T-helper 17 cell (primary cell): Measurements from ENCODE around the gene EZH2. TPM values are rescaled to one million over a fixed set of nuclear protein-coding genes. Genes with fewer than 3 reads are reported as not detected.

Experiments
- ATAC-seq: fragments of 150-1000 bp; cut with Tn5 transposase; 2 replicates; pipeline ENCODE4 v1.10.0; 2021; ENCODE audit warnings: mild to moderate bottlenecking, moderate library complexity
- DNase-seq, 3 donors: peaks; one replicate each; pipeline versions ENCODE4 v3.0.0 to v3.0.0-alpha.2; 2020 to 2021
- H3K9me3 ChIP-seq: one replicate; pipeline ENCODE4 v1.7.0; 2013; ENCODE audit warnings: low read length, mild to moderate bottlenecking; ENCODE audit not compliant: control insufficient read depth, poor library complexity, severe bottlenecking
- H3K27ac Mint-ChIP-seq: one replicate; pipeline ENCODE4 v1.8.0; 2022; ENCODE audit warnings: mild to moderate bottlenecking, moderate library complexity, mixed read lengths
- H3K27me3 Mint-ChIP-seq: one replicate; pipeline ENCODE4 v1.8.0; 2022; ENCODE audit warnings: mixed read lengths
- H3K36me3 Mint-ChIP-seq: one replicate; pipeline ENCODE4 v1.8.0; 2022; ENCODE audit warnings: low read depth, mixed read lengths
- H3K4me1 Mint-ChIP-seq: one replicate; pipeline ENCODE4 v1.8.0; 2022; ENCODE audit warnings: mild to moderate bottlenecking, mixed read lengths
- H3K4me3 Mint-ChIP-seq: one replicate; pipeline ENCODE4 v1.8.0; 2022; ENCODE audit warnings: mild to moderate bottlenecking, moderate library complexity, mixed read lengths
- total RNA-seq, 4 donors: library from RNA in 2 of 4; stranded (reverse) in 2 of 4; gene quantifications; one replicate each; pipeline ENCODE4 v1.2.3 and lab custom pipeline; 2022 to 2026

Gene EZH2
- total RNA-seq, 2 donors from 2014 or later = 38.4 to 43.7 TPM

DNA sequence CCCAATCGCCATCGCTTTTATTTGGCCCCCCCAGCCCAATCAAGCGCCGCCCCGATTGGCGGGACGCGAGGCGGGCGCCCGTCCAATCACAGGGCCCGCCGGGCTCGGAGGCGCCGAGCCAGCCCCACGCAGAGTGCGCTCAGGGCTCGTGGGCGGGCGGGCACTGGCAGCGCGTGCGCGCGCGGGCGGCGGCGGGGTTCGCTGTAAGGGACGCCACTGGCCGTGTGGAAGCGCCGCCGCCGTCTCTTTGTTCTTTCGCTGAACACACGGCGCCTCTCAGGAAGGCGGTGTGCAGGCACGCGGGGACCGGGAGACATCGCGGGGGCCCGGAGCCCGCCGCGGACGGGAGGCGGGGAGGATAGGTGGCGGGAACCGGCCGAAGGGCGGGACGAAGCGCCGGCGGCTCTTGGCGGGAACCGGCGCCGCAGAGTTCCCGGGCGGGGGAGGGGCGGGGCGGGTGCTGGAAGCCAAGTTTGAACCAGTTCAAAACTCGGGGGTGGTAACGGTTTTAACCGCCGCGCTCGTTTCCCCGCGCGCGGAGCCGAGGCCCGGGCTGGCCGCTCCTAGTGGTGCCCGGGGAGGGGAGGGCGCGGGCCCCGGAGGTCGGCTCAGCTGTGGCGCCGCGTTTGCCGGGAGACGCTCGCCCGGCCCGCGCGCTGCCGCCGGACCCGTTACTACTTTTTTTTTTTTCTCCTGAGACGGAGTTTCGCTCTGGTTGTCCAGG is 370 bp upstream of the EZH2 start:
- ATAC-seq (peak; percentile 89), DNase-seq (peak; percentile 91 to 95 (median 94))
- no peaks in the 10 kb centered on the region for H3K27me3 Mint-ChIP-seq
- H3K4me1 Mint-ChIP-seq = peaks cover 12% of the 10 kb centered on the region
- H3K27ac Mint-ChIP-seq = peak overlapping the region; percentile 72
- H3K9me3 ChIP-seq = no peaks in the 10 kb centered on the region
- H3K36me3 Mint-ChIP-seq = no peaks in the 10 kb centered on the region
- H3K4me3 Mint-ChIP-seq = peak overlapping the region; percentile 94

DNA sequence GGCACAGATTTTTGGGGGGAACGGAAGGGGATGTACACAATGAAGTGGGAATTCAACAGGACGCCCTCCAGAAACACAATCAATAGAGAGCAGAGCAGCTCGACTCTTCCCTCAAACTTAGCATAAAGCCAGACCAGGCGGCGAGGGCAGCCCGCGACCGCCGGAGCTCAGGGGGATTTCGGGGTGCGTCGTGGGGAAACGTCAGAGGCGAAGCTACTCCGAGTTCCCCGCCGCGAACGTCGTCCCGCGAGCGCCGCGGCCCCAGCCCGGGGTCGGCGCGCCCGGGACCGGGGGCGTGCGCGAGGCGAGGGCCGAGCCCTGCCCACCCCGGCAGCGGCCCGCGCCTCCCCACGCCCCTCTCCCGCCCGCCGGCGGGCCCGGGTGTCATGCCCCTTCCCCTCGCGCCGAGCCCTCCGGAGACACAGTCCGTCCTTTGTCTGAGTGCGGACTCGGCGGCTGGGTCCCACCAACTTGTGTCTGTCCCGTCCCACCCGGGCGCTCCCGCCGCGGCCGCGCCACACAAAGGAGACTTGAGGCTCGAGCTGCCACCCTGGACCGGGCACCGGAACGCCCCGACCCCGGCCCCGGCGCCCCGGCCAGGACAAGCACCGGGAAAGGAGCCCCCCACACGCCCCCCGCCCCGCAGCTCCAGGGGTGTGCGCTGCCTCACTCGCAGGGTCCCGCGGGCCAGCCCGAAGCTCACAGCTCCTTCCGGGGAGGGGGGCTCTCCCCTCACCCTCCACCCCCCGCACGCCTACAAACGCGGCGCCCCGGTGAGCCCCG is 634 bp downstream of the EZH2 start:
- Mint-ChIP-seq H3K36me3 (no peaks in the 10 kb centered on the region), H3K27ac (peak overlapping the region; percentile 94), H3K4me3 (peak overlapping the region; percentile 94), H3K4me1 (peaks cover 12% of the 10 kb centered on the region), H3K27me3 (no peaks in the 10 kb centered on the region)
- no peaks in the 10 kb centered on the region for H3K9me3 ChIP-seq
- ATAC-seq (peak; percentile 57), DNase-seq (peak; percentile 64 to 72 (median 68))

DNA sequence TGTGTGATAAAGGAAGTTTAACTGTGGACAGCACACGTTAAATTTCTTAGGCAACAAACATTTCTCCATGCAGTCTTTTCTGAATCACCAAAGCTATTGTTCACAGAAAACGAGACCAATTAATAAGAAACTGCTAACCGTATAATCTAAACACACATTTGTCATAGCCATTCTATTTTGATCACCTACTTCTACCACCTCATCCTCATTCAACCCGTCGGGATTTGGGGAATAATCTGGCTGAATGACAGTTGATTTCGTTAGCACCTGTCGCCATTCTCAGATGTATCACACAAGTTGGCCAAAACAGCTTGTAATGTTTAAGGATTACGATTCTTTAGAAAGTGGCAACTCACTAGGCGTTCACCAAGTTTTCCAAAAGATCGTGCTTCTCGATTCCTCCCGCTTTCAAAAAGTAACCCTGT is 1.2 kb downstream of the EZH2 start:
- no peaks in the 10 kb centered on the region for H3K9me3 ChIP-seq
- H3K4me1 Mint-ChIP-seq = peaks cover 14% of the 10 kb centered on the region
- H3K27ac Mint-ChIP-seq = peak overlapping the region; percentile 94
- H3K4me3 Mint-ChIP-seq = peak overlapping the region; percentile 94
- H3K27me3 Mint-ChIP-seq = no peaks in the 10 kb centered on the region
- ATAC-seq = no peak
- no peaks in the 10 kb centered on the region for H3K36me3 Mint-ChIP-seq
- no peak for DNase-seq

DNA sequence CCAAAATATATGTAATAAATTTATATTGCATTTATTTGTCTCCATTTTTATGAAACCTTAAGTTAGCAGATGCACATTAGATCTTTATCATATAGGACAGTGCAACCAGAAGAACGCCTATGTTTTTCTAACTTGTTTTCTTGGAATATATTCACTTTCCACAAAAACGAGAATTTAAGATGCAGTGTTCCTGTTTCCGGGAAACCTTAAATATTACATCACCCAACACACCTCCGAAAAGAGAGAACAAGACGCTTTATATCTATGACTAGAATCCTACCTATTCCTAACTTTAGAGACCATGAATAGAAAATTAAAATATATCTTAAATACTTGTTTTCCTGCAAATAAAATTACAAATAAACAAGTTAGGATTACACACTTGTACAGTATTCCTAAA is 1.9 kb downstream of the EZH2 start:
- DNase-seq (no peak), ATAC-seq (no peak)
- Mint-ChIP-seq H3K4me1 (peaks cover 18% of the 10 kb centered on the region), H3K27me3 (no peaks in the 10 kb centered on the region), H3K4me3 (peak overlapping the region; percentile 21), H3K36me3 (no peaks in the 10 kb centered on the region), H3K27ac (peak overlapping the region; percentile 94)
- no peaks in the 10 kb centered on the region for H3K9me3 ChIP-seq

DNA sequence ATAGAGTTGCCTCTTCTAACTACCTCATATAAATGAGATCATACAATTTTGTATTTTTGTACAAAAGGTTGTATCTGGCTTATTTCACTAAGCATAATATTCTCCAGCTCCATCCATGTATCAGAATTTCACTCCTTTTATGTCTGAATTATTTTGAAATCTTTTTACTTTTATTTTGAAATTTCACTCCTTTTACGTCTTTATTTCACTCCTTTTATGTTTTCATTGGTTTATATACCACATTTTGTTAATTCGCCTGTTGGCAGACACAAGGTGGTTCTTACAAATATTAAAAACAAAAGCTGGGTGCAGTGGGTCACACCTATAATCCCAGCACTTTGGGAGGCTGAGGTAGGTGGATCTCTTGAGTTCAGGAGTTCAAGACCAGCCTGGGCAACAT is 5.8 kb downstream of the EZH2 start:
- H3K4me1 Mint-ChIP-seq = peaks cover 19% of the 10 kb centered on the region
- no peak overlapping the region for H3K27ac Mint-ChIP-seq

DNA sequence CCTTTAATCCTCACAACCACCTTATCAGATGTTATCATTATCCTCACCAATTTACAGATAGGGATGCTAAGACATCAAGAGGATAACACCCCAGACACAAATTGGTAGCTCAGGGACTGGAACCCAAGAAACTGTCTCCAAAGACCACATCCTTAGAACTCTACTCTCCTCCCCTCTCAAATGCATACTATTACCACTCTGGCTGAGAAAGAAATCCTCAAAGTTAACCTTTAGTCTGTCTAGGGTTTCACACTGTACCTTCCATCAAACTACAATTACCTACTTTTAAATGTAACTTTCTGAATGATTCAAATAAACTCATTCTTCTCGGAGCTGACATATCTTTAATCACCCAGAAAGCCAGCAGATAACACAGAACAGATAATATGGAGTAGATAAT is 6.6 kb downstream of the EZH2 start:
- H3K27ac Mint-ChIP-seq = no peak overlapping the region
- peaks cover 24% of the 10 kb centered on the region for H3K4me1 Mint-ChIP-seq
- H3K27me3 Mint-ChIP-seq = no peaks in the 10 kb centered on the region
- ATAC-seq = peak; percentile 22
- no peaks in the 10 kb centered on the region for H3K9me3 ChIP-seq
- no peak overlapping the region for H3K4me3 Mint-ChIP-seq
- no peak for DNase-seq
- no peaks in the 10 kb centered on the region for H3K36me3 Mint-ChIP-seq

More for the DNA sequence above, 5.8 kb downstream of the EZH2 start:
- H3K9me3 ChIP-seq = no peaks in the 10 kb centered on the region
- no peak for DNase-seq
- Mint-ChIP-seq H3K27me3 (no peaks in the 10 kb centered on the region), H3K4me3 (no peak overlapping the region), H3K36me3 (no peaks in the 10 kb centered on the region)
- no peak for ATAC-seq

DNA sequence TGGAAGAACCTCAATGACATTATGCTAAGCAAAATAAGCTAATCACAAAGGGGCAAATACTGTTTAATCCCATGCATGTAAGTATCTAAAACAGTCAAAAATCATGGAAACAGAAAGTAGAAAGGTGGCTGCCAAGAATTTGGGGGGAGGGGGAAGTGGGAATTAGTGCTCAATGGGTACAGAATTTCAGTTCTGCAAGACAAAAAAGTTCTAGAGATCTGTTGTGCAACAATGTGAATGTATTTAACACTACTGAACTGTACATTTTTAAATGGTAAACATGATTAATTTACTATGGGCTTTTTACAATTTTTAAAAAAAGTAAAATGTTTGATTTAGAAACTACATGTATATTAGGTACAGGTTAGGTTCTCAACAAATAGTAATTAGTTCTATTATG is 11.9 kb downstream of the EZH2 start:
- ATAC-seq = no peak
- H3K9me3 ChIP-seq = no peaks in the 10 kb centered on the region
- no peak for DNase-seq
- no peaks in the 10 kb centered on the region for H3K36me3 Mint-ChIP-seq
- H3K27ac Mint-ChIP-seq = peak overlapping the region; percentile 70
- no peak overlapping the region for H3K4me3 Mint-ChIP-seq
- no peaks in the 10 kb centered on the region for H3K27me3 Mint-ChIP-seq
- peaks cover 13% of the 10 kb centered on the region for H3K4me1 Mint-ChIP-seq

DNA sequence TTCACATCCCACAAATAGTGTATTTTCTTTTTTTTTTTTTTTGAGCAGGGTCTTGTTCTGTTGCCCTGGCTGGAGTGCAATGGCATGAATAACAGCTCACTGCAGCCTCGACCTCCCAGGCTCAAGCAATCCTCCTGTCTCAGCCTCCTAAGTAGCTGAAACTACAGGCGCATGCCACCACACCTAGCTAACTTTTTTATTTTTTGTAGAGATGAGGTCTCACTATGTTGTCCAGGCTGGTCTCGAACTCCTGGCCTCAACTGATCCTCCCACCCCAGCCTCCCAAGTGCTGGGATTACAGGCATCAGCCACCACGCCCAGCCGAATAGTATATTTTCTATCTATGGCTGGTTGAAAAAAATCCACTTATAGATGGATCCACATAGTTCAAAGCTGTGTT is 12.5 kb downstream of the EZH2 start:
- DNase-seq = no peak
- Mint-ChIP-seq H3K27ac (no peak overlapping the region), H3K4me3 (no peak overlapping the region), H3K27me3 (no peaks in the 10 kb centered on the region), H3K4me1 (peaks cover 13% of the 10 kb centered on the region), H3K36me3 (no peaks in the 10 kb centered on the region)
- no peaks in the 10 kb centered on the region for H3K9me3 ChIP-seq
- ATAC-seq = no peak

DNA sequence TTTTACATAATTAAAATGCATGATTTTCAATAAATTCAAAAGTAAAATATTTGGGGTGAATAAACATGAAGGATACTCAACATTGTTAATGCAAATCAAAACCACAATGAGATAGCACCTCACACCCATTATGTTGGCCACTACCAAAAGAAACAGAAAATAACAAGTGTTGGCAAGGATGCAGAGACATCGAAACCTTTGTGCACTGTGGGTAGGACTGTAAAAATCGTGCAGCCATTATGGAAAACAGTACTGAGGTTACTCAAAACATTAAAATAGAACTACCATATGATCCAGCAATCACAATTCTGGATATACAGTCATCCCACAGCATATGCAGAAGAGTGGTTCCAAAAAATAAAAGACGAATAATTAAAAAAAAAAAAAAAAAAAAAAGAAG is 13.1 kb downstream of the EZH2 start:
- DNase-seq (no peak), ATAC-seq (no peak)
- Mint-ChIP-seq H3K36me3 (no peaks in the 10 kb centered on the region), H3K27ac (no peak overlapping the region), H3K4me3 (no peak overlapping the region), H3K27me3 (no peaks in the 10 kb centered on the region), H3K4me1 (peaks cover 11% of the 10 kb centered on the region)
- H3K9me3 ChIP-seq = no peaks in the 10 kb centered on the region

DNA sequence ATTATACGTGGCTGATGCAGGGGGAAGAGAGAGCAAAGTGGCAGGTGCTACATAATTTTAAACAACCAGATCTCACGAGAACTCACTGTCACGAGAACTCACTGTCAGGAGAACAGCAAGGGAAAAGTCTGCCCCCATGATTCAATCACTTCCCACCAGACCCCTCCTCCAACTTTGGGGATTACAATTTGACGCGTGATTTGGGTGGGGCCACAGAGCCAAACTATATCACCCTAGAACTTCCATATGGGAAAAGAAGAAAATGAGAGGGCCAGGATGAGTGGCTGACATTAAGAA is 15.8 kb downstream of the EZH2 start:
- no peaks in the 10 kb centered on the region for H3K9me3 ChIP-seq
- DNase-seq (no peak), ATAC-seq (no peak)
- peaks cover 17% of the 10 kb centered on the region for H3K4me1 Mint-ChIP-seq
- no peak overlapping the region for H3K4me3 Mint-ChIP-seq
- no peaks in the 10 kb centered on the region for H3K27me3 Mint-ChIP-seq
- H3K36me3 Mint-ChIP-seq = no peaks in the 10 kb centered on the region
- H3K27ac Mint-ChIP-seq = no peak overlapping the region

DNA sequence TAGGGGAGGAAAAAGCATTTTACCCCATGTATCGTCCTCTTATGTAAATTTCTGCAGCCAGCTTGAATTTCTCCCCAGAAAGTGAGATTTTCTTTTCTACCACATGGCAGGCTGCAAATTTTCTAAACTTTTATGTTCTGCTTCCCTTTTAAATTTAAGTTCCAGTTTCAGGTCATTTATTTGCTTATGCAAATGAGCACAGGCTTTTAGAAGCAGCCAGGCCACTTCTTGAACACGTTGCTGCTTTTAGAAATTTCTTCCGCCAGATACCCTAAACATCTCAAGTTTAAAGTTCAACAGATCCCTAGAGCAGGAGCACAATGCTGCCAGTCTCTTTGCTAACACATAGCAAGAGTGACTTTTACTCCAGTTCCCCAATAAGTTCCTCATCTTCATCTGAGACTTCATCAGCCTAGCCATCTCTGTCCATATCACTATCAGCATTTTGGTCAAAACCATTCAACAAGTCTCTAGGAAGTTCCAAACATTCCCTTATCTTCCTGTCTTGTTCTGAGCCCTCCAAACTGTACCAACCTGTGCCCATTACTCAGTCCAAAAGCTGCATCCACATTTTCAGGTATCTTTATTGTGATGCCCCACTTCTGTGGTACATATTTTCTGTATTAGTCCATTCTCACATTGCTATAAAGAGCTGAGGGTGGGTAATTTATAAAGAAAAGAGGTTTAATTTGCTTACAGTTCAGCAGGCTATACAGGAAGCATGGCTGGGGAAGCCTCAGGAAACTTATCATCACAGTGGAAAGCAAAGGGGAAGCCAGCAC is 16.3 kb downstream of the EZH2 start:
- Mint-ChIP-seq H3K36me3 (no peaks in the 10 kb centered on the region), H3K27me3 (no peaks in the 10 kb centered on the region), H3K4me3 (no peak overlapping the region), H3K27ac (no peak overlapping the region), H3K4me1 (peaks cover 18% of the 10 kb centered on the region)
- DNase-seq (no peak), ATAC-seq (no peak)
- no peaks in the 10 kb centered on the region for H3K9me3 ChIP-seq

DNA sequence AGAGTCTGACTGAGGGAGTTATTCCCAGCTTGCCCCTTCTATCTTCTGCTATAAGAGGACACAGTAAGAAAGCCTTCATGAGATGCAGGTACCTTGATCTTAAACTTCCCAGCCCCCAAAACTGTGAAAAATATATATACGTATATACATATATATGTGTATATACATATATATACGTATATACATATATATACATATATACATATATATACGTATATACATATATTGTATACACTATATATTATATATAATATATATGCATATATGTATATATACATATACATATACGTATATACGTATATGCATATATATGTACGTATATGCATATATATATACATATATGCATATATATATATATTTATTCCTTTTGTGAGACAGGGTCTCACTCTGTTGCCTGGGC is 17.7 kb downstream of the EZH2 start:
- Mint-ChIP-seq H3K27me3 (no peaks in the 10 kb centered on the region), H3K4me1 (peaks cover 16% of the 10 kb centered on the region), H3K4me3 (no peak overlapping the region), H3K27ac (no peak overlapping the region), H3K36me3 (no peaks in the 10 kb centered on the region)
- no peak for ATAC-seq
- no peaks in the 10 kb centered on the region for H3K9me3 ChIP-seq
- DNase-seq = no peak

DNA sequence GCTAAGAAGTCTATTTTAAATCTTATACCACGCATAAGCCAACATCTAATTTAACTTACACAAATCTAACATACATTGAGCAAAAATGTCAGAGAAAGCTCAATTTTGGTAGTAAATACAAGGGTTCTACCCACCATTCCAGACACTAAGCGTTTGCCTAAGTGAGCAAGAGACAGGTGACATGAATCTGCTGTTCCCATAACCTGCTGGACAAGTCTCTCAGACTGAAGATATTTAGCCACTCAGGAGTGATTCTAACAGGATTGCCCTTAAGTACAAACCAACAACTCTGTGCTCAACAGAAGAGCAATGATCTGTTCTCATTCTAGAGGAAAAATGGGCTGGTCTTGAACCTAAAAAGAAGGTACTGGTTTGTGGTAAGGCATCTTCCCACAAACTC is 18.8 kb downstream of the EZH2 start:
- Mint-ChIP-seq H3K27me3 (no peaks in the 10 kb centered on the region), H3K4me3 (no peak overlapping the region), H3K36me3 (no peaks in the 10 kb centered on the region), H3K4me1 (peaks cover 16% of the 10 kb centered on the region), H3K27ac (no peak overlapping the region)
- no peak for DNase-seq
- ATAC-seq = no peak
- H3K9me3 ChIP-seq = no peaks in the 10 kb centered on the region
